Mesenchymal stem cell (in vitro differentiated cells and primary cell): ENCODE data around the gene TSPAN2.

Experiments
- DNase-seq: peaks from one replicate; pipeline ENCODE4 v3.0.0-alpha.2; 2013
- H2AFZ ChIP-seq: one replicate; pipeline ENCODE4 v1.6.1; 2013; ENCODE audit warnings: low read depth, mild to moderate bottlenecking, control low read depth, inconsistent platforms, low read length, moderate library complexity
- H2AK5ac ChIP-seq: 2 replicates; pipeline ENCODE4 v1.6.1; 2013; ENCODE audit warnings: low read length, moderate library complexity, mild to moderate bottlenecking, inconsistent platforms; ENCODE audit not compliant: severe bottlenecking
- H2BK120ac ChIP-seq: one replicate; pipeline ENCODE4 v1.6.1; 2013; ENCODE audit warnings: low read depth, mild to moderate bottlenecking, inconsistent platforms, low read length, moderate library complexity
- H2BK12ac ChIP-seq, 2 experiments: one replicate each; pipeline ENCODE4 v1.6.1; 2013; ENCODE audit warnings: inconsistent platforms in 2 of 2, low read length in 2 of 2, mild to moderate bottlenecking in 2 of 2, moderate library complexity in 2 of 2, control low read depth in 1 of 2
- H2BK15ac ChIP-seq: one replicate; pipeline ENCODE4 v1.6.1; 2013; ENCODE audit warnings: mild to moderate bottlenecking, low read depth, inconsistent platforms; ENCODE audit not compliant: poor library complexity, severe bottlenecking
- H2BK5ac ChIP-seq: 2 replicates; pipeline ENCODE4 v1.6.1; 2013; ENCODE audit warnings: low read depth, mild to moderate bottlenecking, low read length, control low read depth, inconsistent platforms; ENCODE audit not compliant: poor library complexity, severe bottlenecking
- H3K14ac ChIP-seq, 2 experiments: one replicate each; pipeline ENCODE4 v1.6.1; 2013; ENCODE audit warnings: inconsistent platforms in 2 of 2, low read length in 2 of 2, control low read depth in 1 of 2, mild to moderate bottlenecking in 1 of 2, moderate library complexity in 1 of 2
- H3K18ac ChIP-seq, 2 experiments: one replicate each; pipeline ENCODE4 v1.6.1; 2013; ENCODE audit warnings: inconsistent platforms in 2 of 2, low read length in 2 of 2, control low read depth in 1 of 2, low read depth in 1 of 2, mild to moderate bottlenecking in 1 of 2
- H3K23ac ChIP-seq, 2 experiments: one replicate each; pipeline ENCODE4 v1.6.1; 2013; ENCODE audit warnings: inconsistent platforms in 2 of 2, low read length in 2 of 2, mild to moderate bottlenecking in 2 of 2, moderate library complexity in 2 of 2, control low read depth in 1 of 2
- H3K27ac ChIP-seq: 2 replicates; pipeline ENCODE4 v1.5.1; 2013; ENCODE audit warnings: mild to moderate bottlenecking, moderate library complexity, low read length, control low read depth, inconsistent platforms; ENCODE audit not compliant: poor library complexity, severe bottlenecking
- H3K27me3 ChIP-seq, 2 experiments: 2 replicates each; pipeline versions ENCODE4 v1.6.1 to v1.7.0; 2013; ENCODE audit warnings: low read length in 2 of 2, mild to moderate bottlenecking in 2 of 2, moderate library complexity in 2 of 2, control low read depth in 1 of 2, inconsistent platforms in 1 of 2; ENCODE audit not compliant: control insufficient read depth in 1 of 2, insufficient read depth in 1 of 2
- H3K36me3 ChIP-seq, 2 experiments: 2 replicates each; pipeline versions ENCODE4 v1.6.1 to v1.7.0; 2013; ENCODE audit warnings: low read length in 2 of 2, control low read depth in 1 of 2, inconsistent platforms in 1 of 2, low read depth in 1 of 2, mild to moderate bottlenecking in 1 of 2; ENCODE audit not compliant: insufficient read depth in 2 of 2, control insufficient read depth in 1 of 2
- H3K4ac ChIP-seq, 2 experiments: one replicate each; pipeline ENCODE4 v1.6.1; 2013; ENCODE audit warnings: inconsistent platforms in 2 of 2, low read length in 2 of 2, mild to moderate bottlenecking in 2 of 2, moderate library complexity in 2 of 2, control low read depth in 1 of 2, low read depth in 1 of 2
- H3K4me1 ChIP-seq: 2 replicates; pipeline ENCODE4 v1.6.1; 2013; ENCODE audit warnings: low read depth, low read length, control low read depth; ENCODE audit not compliant: control insufficient read depth, insufficient read depth
- H3K4me2 ChIP-seq: 2 replicates; pipeline ENCODE4 v1.6.1; 2013; ENCODE audit warnings: low read length, mild to moderate bottlenecking, inconsistent platforms; ENCODE audit not compliant: poor library complexity, severe bottlenecking
- H3K4me3 ChIP-seq, 2 experiments: 2 replicates each; pipeline versions ENCODE4 v1.5.1 to v1.7.0; 2013; ENCODE audit warnings: low read length in 2 of 2, mild to moderate bottlenecking in 2 of 2, control low read depth in 1 of 2, low read depth in 1 of 2; ENCODE audit not compliant: insufficient read depth in 1 of 2
- H3K79me1 ChIP-seq: replicated peaks from 2 replicates; pipeline ENCODE4 v1.6.1; 2013; ENCODE audit warnings: mild to moderate bottlenecking, control low read depth, low read length, inconsistent platforms; ENCODE audit not compliant: poor library complexity, severe bottlenecking
- H3K9ac ChIP-seq: 2 replicates; pipeline ENCODE4 v1.7.0; 2013; ENCODE audit warnings: mild to moderate bottlenecking, low read length, moderate library complexity
- H3K9me3 ChIP-seq: 2 replicates; pipeline ENCODE4 v1.7.0; 2013; ENCODE audit warnings: mild to moderate bottlenecking, low read length; ENCODE audit not compliant: control insufficient read depth
- H4K8ac ChIP-seq: one replicate; pipeline ENCODE4 v1.6.1; 2013; ENCODE audit warnings: inconsistent platforms, mild to moderate bottlenecking, low read length, moderate library complexity
- H4K91ac ChIP-seq: one replicate; pipeline ENCODE4 v1.6.1; 2013; ENCODE audit warnings: mild to moderate bottlenecking, low read length, inconsistent platforms
- WGBS: methylation state at CpG from one replicate; pipeline ENCODE4 v1.1.7; 2013; ENCODE audit warnings: mixed read lengths; 5-methylcytosine and 5-hydroxymethylcytosine counted together

TSPAN2 gene

GRCh38 chr1:115098979-115099692 lies 9.8 kb upstream of the TSPAN2 start:
- H3K9me3 ChIP-seq, result no peaks in the 10 kb centered on the region
- no peaks in the 10 kb centered on the region for H3K4me1 ChIP-seq
- 79% methylated on average over 11 of the region's 13 CpGs for WGBS
- H2AK5ac ChIP-seq, result no peak overlapping the region
- H3K27ac ChIP-seq, result no peak overlapping the region
- no peak overlapping the region for H2AFZ ChIP-seq
- H3K27me3 ChIP-seq, result no peaks in the 10 kb centered on the region
- H3K4ac ChIP-seq, result no peak overlapping the region
- no peaks in the 10 kb centered on the region for H3K36me3 ChIP-seq
- peak overlapping the region; percentile 32 for H3K4me2 ChIP-seq
- H2BK15ac ChIP-seq, result no peak overlapping the region
- H2BK120ac ChIP-seq, result no peak overlapping the region
- H4K91ac ChIP-seq, result no peak overlapping the region
- peak overlapping the region in 1 of 2 experiments; percentile 50 for H3K4me3 ChIP-seq
- H3K9ac ChIP-seq, result peak overlapping the region; percentile 89
- no peak overlapping the region for H2BK12ac ChIP-seq
- H3K18ac ChIP-seq, result no peak overlapping the region
- H4K8ac ChIP-seq, result no peak overlapping the region
- H2BK5ac ChIP-seq, result no peak overlapping the region
- DNase-seq, result no peak
- H3K23ac ChIP-seq, result no peak overlapping the region
- no peaks in the 10 kb centered on the region for H3K79me1 ChIP-seq
- no peak overlapping the region for H3K14ac ChIP-seq

DNA sequence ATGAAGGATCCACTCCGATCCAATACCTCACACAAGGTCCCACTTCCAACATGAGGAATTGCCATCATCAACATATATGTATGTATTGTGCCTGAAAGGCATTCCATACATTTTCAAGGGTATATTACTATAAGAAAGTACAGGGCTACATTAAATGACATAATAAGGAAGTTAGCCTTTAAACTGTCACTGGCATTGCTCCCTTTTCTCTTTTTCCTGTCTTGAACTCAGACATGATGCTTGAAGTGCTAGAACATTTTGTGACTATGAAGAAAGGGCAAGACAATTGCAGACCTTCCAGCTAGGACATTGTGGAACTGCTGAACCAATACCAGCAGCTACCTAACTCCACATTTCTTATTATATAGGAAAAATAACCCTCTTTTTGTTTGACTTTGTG lies 2.9 kb upstream of the TSPAN2 start:
- no peak overlapping the region for H3K4me3 ChIP-seq
- H3K14ac ChIP-seq, result no peak overlapping the region
- no peak overlapping the region for H3K4me2 ChIP-seq
- no peak overlapping the region for H3K27ac ChIP-seq
- H2AFZ ChIP-seq, result no peak overlapping the region
- H3K27me3 ChIP-seq, result peaks cover 0 to 16% of the 10 kb centered on the region in 2 experiments
- no peak overlapping the region for H3K4ac ChIP-seq
- H3K9ac ChIP-seq, result no peak overlapping the region
- no peaks in the 10 kb centered on the region for H3K79me1 ChIP-seq
- H2BK15ac ChIP-seq, result no peak overlapping the region
- H3K4me1 ChIP-seq, result peaks cover 8% of the 10 kb centered on the region
- no peak for DNase-seq
- no peak overlapping the region for H2BK5ac ChIP-seq
- H3K18ac ChIP-seq, result no peak overlapping the region
- no peak overlapping the region for H3K23ac ChIP-seq
- H3K36me3 ChIP-seq, result no peaks in the 10 kb centered on the region
- H4K91ac ChIP-seq, result no peak overlapping the region
- no CpG with 5 or more reads among the region's 1 CpG for WGBS
- H2AK5ac ChIP-seq, result no peak overlapping the region
- no peaks in the 10 kb centered on the region for H3K9me3 ChIP-seq
- H2BK120ac ChIP-seq, result no peak overlapping the region
- H4K8ac ChIP-seq, result no peak overlapping the region
- H2BK12ac ChIP-seq, result no peak overlapping the region

GRCh38 chr1:115091572-115091971 lies 2.3 kb upstream of the TSPAN2 start:
- Histone ChIP-seq H3K14ac (no peak overlapping the region), H2AK5ac (no peak overlapping the region), H2BK15ac (no peak overlapping the region), H3K27me3 (peaks cover 0 to 18% of the 10 kb centered on the region in 2 experiments), H3K36me3 (no peaks in the 10 kb centered on the region), H3K4ac (no peak overlapping the region), H4K91ac (no peak overlapping the region), H3K23ac (no peak overlapping the region), H2BK120ac (no peak overlapping the region), H3K4me1 (peaks cover 8% of the 10 kb centered on the region), H2AFZ (no peak overlapping the region), H3K18ac (no peak overlapping the region), H4K8ac (no peak overlapping the region), H2BK12ac (no peak overlapping the region), H3K4me3 (no peak overlapping the region), H3K27ac (no peak overlapping the region), H2BK5ac (no peak overlapping the region), H3K4me2 (no peak overlapping the region), H3K9me3 (no peaks in the 10 kb centered on the region), H3K9ac (no peak overlapping the region), H3K79me1 (no peaks in the 10 kb centered on the region)
- WGBS, result 93% methylated on average over 2 of the region's 2 CpGs
- DNase-seq, result no peak

DNA sequence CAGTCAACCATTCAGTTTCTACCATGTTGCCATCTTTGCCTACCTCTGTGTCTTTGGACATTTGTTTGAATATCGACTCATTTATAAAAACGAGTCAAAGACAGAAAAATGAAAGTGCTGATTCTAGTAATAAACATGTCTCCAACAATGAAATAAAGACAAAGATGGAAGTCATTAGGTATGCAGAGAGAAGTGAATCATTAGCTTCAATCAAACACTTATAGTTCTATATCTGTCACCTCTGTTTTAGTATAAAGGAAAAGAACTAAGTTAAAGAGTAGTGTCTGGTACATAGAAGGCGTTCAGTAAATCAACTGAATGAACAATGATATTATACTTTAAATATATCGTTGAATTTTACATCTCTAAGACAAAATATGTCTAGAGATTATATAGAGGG lies 1.7 kb upstream of the TSPAN2 start:
- Histone ChIP-seq H3K4me3 (no peak overlapping the region), H4K8ac (no peak overlapping the region), H3K23ac (no peak overlapping the region), H2BK5ac (no peak overlapping the region), H4K91ac (no peak overlapping the region), H3K4me2 (no peak overlapping the region), H2BK15ac (no peak overlapping the region), H3K27ac (no peak overlapping the region), H3K79me1 (no peaks in the 10 kb centered on the region), H2BK120ac (no peak overlapping the region), H2AK5ac (no peak overlapping the region), H3K27me3 (peaks cover 0 to 20% of the 10 kb centered on the region in 2 experiments), H3K36me3 (no peaks in the 10 kb centered on the region), H3K4me1 (peaks cover 8% of the 10 kb centered on the region), H2BK12ac (no peak overlapping the region), H3K9ac (no peak overlapping the region), H3K4ac (no peak overlapping the region), H3K9me3 (no peaks in the 10 kb centered on the region), H3K14ac (no peak overlapping the region), H3K18ac (no peak overlapping the region), H2AFZ (no peak overlapping the region)
- DNase-seq, result no peak
- 100% methylated on average over 1 of the region's 4 CpGs for WGBS
